HepG2 (cell line): ENCODE data around the gene TSPAN18. TPM values are rescaled to one million over a fixed set of nuclear protein-coding genes. Genes with fewer than 3 reads are reported as not detected.

Experiments used
- ATAC-seq: fragments of 200-7000 bp; cut with Tn5 transposase; 3 replicates; pipeline ENCODE4 v1.9.1; 2020; ENCODE audit warnings: mild to moderate bottlenecking, moderate library complexity
- BruUV-seq: library from RNA; stranded (reverse); fragments of 400-500 nt; replicated peaks from 2 replicates; lab custom pipeline; 2021; lab: Mats Ljungman, UMichigan
- CTCF ChIA-PET: fragments of 300-600 bp; formaldehyde crosslinking; extraction: SDS; loops from one replicate; lab custom pipeline; 2021; ENCODE audit warnings: low total read pairs, inconsistent platforms, low intra/inter-chr PET ratio; lab: Yijun Ruan, JAX
- POLR2A ChIA-PET: fragments of 350-600 bp; sonication (Branson Sonifier 250); formaldehyde crosslinking; loops from one replicate; lab custom pipeline; 2020; ENCODE audit warnings: antibody characterized with exemption, inconsistent platforms; lab: Yijun Ruan, JAX
- DNase-seq: peaks from one replicate; pipeline ENCODE4 v3.0.0-alpha.2; 2015; ENCODE audit warnings: low spot score
- FAIRE-seq: peaks from 3 replicates; lab custom pipeline; 2011; peaks lifted over from hg19 to GRCh38; lab: Jason Lieb, UNC
- H2AFZ ChIP-seq: one replicate; pipeline ENCODE4 v1.6.1; 2011; ENCODE audit warnings: low read length, inconsistent platforms
- H3K27ac ChIP-seq: fragments of 300-600 bp; 3 replicates; pipeline ENCODE4 v1.8.0; 2011; ENCODE audit warnings: mixed run types, mild to moderate bottlenecking, mixed read lengths, low read length, inconsistent platforms; ENCODE audit not compliant: insufficient read depth; ENCODE audit errors: extremely low read length
- H3K27me3 ChIP-seq, 2 experiments: fragments of 200-600 bp in 1 of 2; 2 replicates in 1 of 2; 3 replicates in 1 of 2; pipeline versions ENCODE4 v1.6.0 to v1.8.0; 2011; ENCODE audit warnings: low read length in 2 of 2, mild to moderate bottlenecking in 2 of 2, moderate library complexity in 2 of 2, inconsistent platforms in 1 of 2; ENCODE audit not compliant: insufficient read depth in 2 of 2, control insufficient read depth in 1 of 2
- H3K36me3 ChIP-seq, 2 experiments: fragments of 200-600 bp in 1 of 2; replicated peaks in 1 of 2; 2 replicates in 1 of 2; 3 replicates in 1 of 2; pipeline versions ENCODE4 v1.5.1 to v1.8.0; 2011; ENCODE audit warnings: low read length in 2 of 2, inconsistent platforms in 1 of 2; ENCODE audit not compliant: insufficient read depth in 2 of 2, control insufficient read depth in 1 of 2
- H3K4me1 ChIP-seq: 2 replicates; pipeline ENCODE4 v1.5.1; 2012; ENCODE audit warnings: low read length, inconsistent platforms; ENCODE audit not compliant: insufficient read depth
- H3K4me2 ChIP-seq: 2 replicates; pipeline ENCODE4 v1.6.0; 2011; ENCODE audit warnings: low read depth, low read length, inconsistent platforms
- H3K4me3 ChIP-seq, 3 experiments: fragments of 200-600 bp in 1 of 3; sonication (generic), shearing (Covaris generic) in 1 of 3; replicated peaks in 1 of 3; 2 replicates each; pipeline ENCODE4 v1.5.1; 2011 to 2016; ENCODE audit warnings: low read length in 3 of 3, inconsistent platforms in 2 of 3, low read depth in 2 of 3, mild to moderate bottlenecking in 2 of 3, control low read depth in 1 of 3, mixed read lengths in 1 of 3; ENCODE audit not compliant: insufficient read depth in 1 of 3
- H3K79me2 ChIP-seq: one replicate; pipeline ENCODE4 v1.6.1; 2011; ENCODE audit warnings: low read length, inconsistent platforms; ENCODE audit not compliant: insufficient read depth
- H3K9ac ChIP-seq: 2 replicates; pipeline ENCODE4 v1.6.0; 2011; ENCODE audit warnings: mild to moderate bottlenecking, low read depth, low read length, inconsistent platforms; ENCODE audit not compliant: insufficient read depth
- H3K9me3 ChIP-seq: 2 replicates; pipeline ENCODE4 v1.5.1; 2012; ENCODE audit warnings: mild to moderate bottlenecking, low read length
- H4K20me1 ChIP-seq: 2 replicates; pipeline ENCODE4 v1.6.0; 2011; ENCODE audit warnings: inconsistent platforms, mild to moderate bottlenecking, low read length, moderate library complexity; ENCODE audit not compliant: insufficient read depth
- E2F2 ChIP-seq: sonication (generic); formaldehyde crosslinking; IDR thresholded peaks from 2 replicates; pipeline ENCODE4 v1.4.0; 2020; ENCODE audit warnings: missing genetic modification reagents, borderline replicate concordance
- FIP1L1 ChIP-seq: fragments of 200-400 bp; formaldehyde crosslinking; IDR thresholded peaks from 2 replicates; pipeline ENCODE4 v1.6.1; 2018; ENCODE audit warnings: low read depth, mild to moderate bottlenecking, low read length, moderate library complexity, borderline replicate concordance; ENCODE audit not compliant: insufficient read depth
- FOXM1 ChIP-seq: sonication (generic); formaldehyde crosslinking; IDR thresholded peaks from 2 replicates; pipeline ENCODE4 v1.5.0; 2020; ENCODE audit warnings: missing genetic modification reagents
- GATAD1 ChIP-seq: IDR thresholded peaks from 2 replicates; pipeline ENCODE4 v1.6.1; 2016; ENCODE audit warnings: missing genetic modification reagents, missing compliant biosample characterization
- HOXA5 ChIP-seq: sonication (generic); formaldehyde crosslinking; IDR thresholded peaks from 2 replicates; pipeline ENCODE4 v1.4.0; 2020; ENCODE audit warnings: missing genetic modification reagents
- MTA3 ChIP-seq: sonication (generic); formaldehyde crosslinking; IDR thresholded peaks from 2 replicates; pipeline ENCODE4 v1.4.0; 2020; ENCODE audit warnings: missing genetic modification reagents
- POLR2A ChIP-seq, 2 experiments: IDR thresholded peaks; 2 replicates each; pipeline ENCODE4 v1.6.1; 2011; ENCODE audit warnings: low read depth in 2 of 2, low read length in 2 of 2, mild to moderate bottlenecking in 1 of 2, moderate library complexity in 1 of 2; ENCODE audit not compliant: insufficient read depth in 1 of 2
- PTBP1 ChIP-seq: fragments of 200-400 bp; formaldehyde crosslinking; IDR thresholded peaks from 2 replicates; pipeline ENCODE4 v1.6.1; 2018; ENCODE audit warnings: low read length, low read depth; ENCODE audit not compliant: poor library complexity, severe bottlenecking
- SIN3A ChIP-seq: IDR thresholded peaks from 2 replicates; pipeline ENCODE4 v1.6.1; 2011; ENCODE audit warnings: low read depth, mild to moderate bottlenecking, control low read depth, low read length, borderline replicate concordance
- TP53 ChIP-seq: sonication (generic); formaldehyde crosslinking; conservative IDR thresholded peaks from 2 replicates; pipeline ENCODE4 v1.4.0; 2020; ENCODE audit warnings: missing genetic modification reagents
- ZBTB21 ChIP-seq: sonication (generic); formaldehyde crosslinking; IDR thresholded peaks from 2 replicates; pipeline ENCODE4 v1.4.0; 2020; ENCODE audit warnings: missing genetic modification reagents
- ZMYM3 ChIP-seq: sonication (generic); formaldehyde crosslinking; IDR thresholded peaks from 2 replicates; pipeline ENCODE4 v1.5.1; 2020; ENCODE audit warnings: mild to moderate bottlenecking, missing genetic modification reagents
- ZNF264 ChIP-seq: sonication (generic); formaldehyde crosslinking; IDR thresholded peaks from 2 replicates; pipeline ENCODE4 v1.4.0; 2020; ENCODE audit warnings: missing genetic modification reagents
- ZNF546 ChIP-seq: sonication (generic); formaldehyde crosslinking; conservative IDR thresholded peaks from 2 replicates; pipeline ENCODE4 v1.8.1; 2023; ENCODE audit warnings: mild to moderate bottlenecking, missing genetic modification reagents
- ZNF597 ChIP-seq: sonication (generic); formaldehyde crosslinking; IDR thresholded peaks from 2 replicates; pipeline ENCODE4 v1.5.0; 2020; ENCODE audit warnings: missing genetic modification reagents
- ZNF678 ChIP-seq: sonication (generic); formaldehyde crosslinking; IDR thresholded peaks from 2 replicates; pipeline ENCODE4 v1.4.0; 2020; ENCODE audit warnings: mild to moderate bottlenecking, missing genetic modification reagents
- ZNF878 ChIP-seq: sonication (generic); formaldehyde crosslinking; IDR thresholded peaks from 2 replicates; pipeline ENCODE4 v1.8.1; 2023; ENCODE audit warnings: mild to moderate bottlenecking, missing genetic modification reagents, moderate library complexity
- WGBS: methylation state at CpG from one replicate; pipeline ENCODE4 v1.1.6; 2017; ENCODE audit warnings: low lambda C conversion rate; 5-methylcytosine and 5-hydroxymethylcytosine counted together
- in situ Hi-C: cut with HindIII; loops from 2 replicates; pipeline ENCODE4 v1.10.0; 2017; ENCODE audit warnings: low pct_unique_long_range_greater_than_20kb; ENCODE audit not compliant: extremely low pct_ligation_motif_present
- intact Hi-C: fragments of 100-400 bp; cut with micrococcal nuclease; formaldehyde crosslinking; loops from one replicate; pipeline ENCODE4 v1.10.0; 2022; ENCODE audit not compliant: unreplicated experiment
- polyA plus RNA-seq, 8 experiments: library from polyadenylated mRNA; depleted of rRNA in 3 of 8; stranded (reverse) in 7 of 8; unstranded in 1 of 8; fragments of >200 nt; fragmentation: Illumina TruSeq in 4 of 8; extraction: Trizol in 4 of 8; gene quantifications; 2 replicates each; pipeline versions ENCODE4 v1.2.1 to v1.2.3, GENCODE V29; 2011 to 2016; ENCODE audit warnings: low read depth in 4 of 8, missing spikeins in 1 of 8, mixed read lengths in 1 of 8; ENCODE audit not compliant: insufficient read depth in 1 of 8
- total RNA-seq, 5 experiments: library from RNA; depleted of rRNA; stranded (reverse); fragments of >200 nt; fragmentation: Illumina TruSeq; extraction: Trizol; gene quantifications; 2 replicates each; pipeline ENCODE4 v1.2.3, GENCODE V29; 2016; ENCODE audit warnings: low read depth in 1 of 5
- TF ChIP-seq, protein P1 (sequence below): sonication (generic); formaldehyde crosslinking; IDR thresholded peaks from 2 replicates; pipeline ENCODE4 v1.4.0; 2020; ENCODE audit warnings: low read depth, missing genetic modification reagents

Gene TSPAN18
- total and polyA plus RNA-seq, 2 of the 13 experiments (the other 11 are each of a cell fraction or from before 2014, with no cell fraction given), result not detected

DNA sequence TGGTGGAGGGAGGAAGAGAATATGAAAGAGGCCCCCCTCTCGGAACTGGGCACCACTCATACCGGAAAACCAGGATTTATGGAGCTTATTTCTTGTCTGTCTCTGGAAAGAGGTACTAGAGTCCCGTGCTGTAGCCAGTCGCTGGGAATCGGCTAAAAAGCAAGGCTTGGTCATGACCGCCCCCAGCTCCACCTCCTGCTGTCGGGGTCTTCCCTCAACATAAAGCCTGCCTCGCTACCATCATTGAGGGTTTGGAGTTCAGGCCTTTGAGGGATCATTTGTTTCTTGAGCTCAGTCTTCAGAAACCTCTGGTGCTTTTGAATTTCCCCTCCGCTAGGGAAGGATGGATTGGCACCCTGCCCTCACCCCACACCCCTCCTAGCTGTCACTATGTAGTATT, 97.1 kb downstream of the TSPAN18 start:
- ChIA-PET POLR2A (no interaction called here), CTCF (no interaction called here)
- Histone ChIP-seq H3K9me3 (no peaks in the 10 kb centered on the region), H4K20me1 (no peaks in the 10 kb centered on the region), H3K27ac (no peak overlapping the region), H2AFZ (no peak overlapping the region), H3K9ac (no peak overlapping the region), H3K4me1 (no peaks in the 10 kb centered on the region), H3K4me2 (no peak overlapping the region), H3K27me3 (peaks cover 0 to 4% of the 10 kb centered on the region in 2 experiments; a peak in 1 of 5 replicates), H3K36me3 (no peaks in the 10 kb centered on the region), H3K4me3 (no peak overlapping the region), H3K79me2 (no peaks in the 10 kb centered on the region)
- in situ Hi-C loops, result no loop called here
- ATAC-seq (no peak), DNase-seq (no peak), FAIRE-seq (no peak)
- no peak for TF ChIP-seq ZMYM3 (CRISPR knock-in tag)
- no peak for TF ChIP-seq HOXA5 (CRISPR knock-in tag)
- no peak for TF ChIP-seq TP53 (CRISPR knock-in tag)
- TF ChIP-seq ZNF546 (CRISPR knock-in tag), result no peak
- no peak for TF ChIP-seq ZNF878
- no peak for TF ChIP-seq FIP1L1
- no peak for TF ChIP-seq SIN3A
- TF ChIP-seq ZBTB21, result no peak
- no peak for TF ChIP-seq ZNF597 (CRISPR knock-in tag)
- TF ChIP-seq MTA3, result no peak
- TF ChIP-seq, protein P1, sequence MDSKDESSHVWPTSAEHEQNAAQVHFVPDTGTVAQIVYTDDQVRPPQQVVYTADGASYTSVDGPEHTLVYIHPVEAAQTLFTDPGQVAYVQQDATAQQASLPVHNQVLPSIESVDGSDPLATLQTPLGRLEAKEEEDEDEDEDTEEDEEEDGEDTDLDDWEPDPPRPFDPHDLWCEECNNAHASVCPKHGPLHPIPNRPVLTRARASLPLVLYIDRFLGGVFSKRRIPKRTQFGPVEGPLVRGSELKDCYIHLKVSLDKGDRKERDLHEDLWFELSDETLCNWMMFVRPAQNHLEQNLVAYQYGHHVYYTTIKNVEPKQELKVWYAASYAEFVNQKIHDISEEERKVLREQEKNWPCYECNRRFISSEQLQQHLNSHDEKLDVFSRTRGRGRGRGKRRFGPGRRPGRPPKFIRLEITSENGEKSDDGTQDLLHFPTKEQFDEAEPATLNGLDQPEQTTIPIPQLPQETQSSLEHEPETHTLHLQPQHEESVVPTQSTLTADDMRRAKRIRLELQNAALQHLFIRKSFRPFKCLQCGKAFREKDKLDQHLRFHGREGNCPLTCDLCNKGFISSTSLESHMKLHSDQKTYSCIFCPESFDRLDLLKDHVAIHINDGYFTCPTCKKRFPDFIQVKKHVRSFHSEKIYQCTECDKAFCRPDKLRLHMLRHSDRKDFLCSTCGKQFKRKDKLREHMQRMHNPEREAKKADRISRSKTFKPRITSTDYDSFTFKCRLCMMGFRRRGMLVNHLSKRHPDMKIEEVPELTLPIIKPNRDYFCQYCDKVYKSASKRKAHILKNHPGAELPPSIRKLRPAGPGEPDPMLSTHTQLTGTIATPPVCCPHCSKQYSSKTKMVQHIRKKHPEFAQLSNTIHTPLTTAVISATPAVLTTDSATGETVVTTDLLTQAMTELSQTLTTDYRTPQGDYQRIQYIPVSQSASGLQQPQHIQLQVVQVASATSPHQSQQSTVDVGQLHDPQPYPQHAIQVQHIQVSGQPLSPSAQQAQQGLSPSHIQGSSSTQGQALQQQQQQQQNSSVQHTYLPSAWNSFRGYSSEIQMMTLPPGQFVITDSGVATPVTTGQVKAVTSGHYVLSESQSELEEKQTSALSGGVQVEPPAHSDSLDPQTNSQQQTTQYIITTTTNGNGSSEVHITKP (CRISPR knock-in tag), result no peak
- TF ChIP-seq E2F2 (CRISPR knock-in tag), result no peak
- TF ChIP-seq GATAD1 (CRISPR knock-in tag), result no peak
- TF ChIP-seq POLR2A (IDR thresholded peaks at IDR 0.05; ENCODE audit: insufficient read depth in 1 of 2, low read depth in 2 of 2, low read length in 2 of 2), result no peak
- no peak for TF ChIP-seq ZNF264
- TF ChIP-seq PTBP1, result no peak
- no peak for TF ChIP-seq FOXM1 (CRISPR knock-in tag)
- TF ChIP-seq ZNF678 (CRISPR knock-in tag), result no peak
- intact Hi-C loops, result no loop called here
- BruUV-seq, result no TSS peak
- WGBS, result 39% methylated on average over 9 of the region's 9 CpGs
